Lung (tissue), 12 donors: ENCODE measurements around the gene TSPAN14. TPM values are rescaled to one million over a fixed set of nuclear protein-coding genes. Genes with fewer than 3 reads are reported as not detected.

Experiments used
- ATAC-seq: fragments of 200-7000 bp; cut with Tn5 transposase; one replicate; pipeline ENCODE4 v1.9.1; 2020; ENCODE audit warnings: moderate number of reproducible peaks; ENCODE audit not compliant: insufficient read depth, low FRiP score
- DNase-seq, 3 donors: peaks; one replicate each; pipeline ENCODE4 v3.0.0-alpha.2; 2013 to 2017
- H3K27ac ChIP-seq, 2 donors: one replicate each; pipeline ENCODE4 v1.5.1; 2013; ENCODE audit warnings: mild to moderate bottlenecking in 2 of 2, moderate library complexity in 2 of 2, control low read depth in 1 of 2, inconsistent platforms in 1 of 2, low read depth in 1 of 2, low read length in 1 of 2
- H3K27me3 ChIP-seq, 3 donors: one replicate each; pipeline ENCODE4 v1.5.1; 2013; ENCODE audit warnings: low read length in 2 of 3; ENCODE audit not compliant: control insufficient read depth in 3 of 3, insufficient read depth in 3 of 3
- H3K36me3 ChIP-seq, 4 donors: one replicate each; pipeline ENCODE4 v1.5.1; 2013; ENCODE audit warnings: low read length in 4 of 4, mild to moderate bottlenecking in 1 of 4, moderate library complexity in 1 of 4; ENCODE audit not compliant: control insufficient read depth in 4 of 4, insufficient read depth in 4 of 4
- H3K4me1 ChIP-seq, 5 donors: one replicate each; pipeline ENCODE4 v1.5.1; 2013; ENCODE audit warnings: low read length in 5 of 5, mild to moderate bottlenecking in 2 of 5, moderate library complexity in 1 of 5; ENCODE audit not compliant: control insufficient read depth in 5 of 5, insufficient read depth in 5 of 5
- H3K4me3 ChIP-seq: one replicate; pipeline ENCODE4 v1.5.1; 2013; ENCODE audit warnings: mild to moderate bottlenecking, control low read depth, moderate library complexity
- H3K9ac ChIP-seq, 2 donors: one replicate each; pipeline ENCODE4 v1.5.1; 2013; ENCODE audit warnings: low read length in 2 of 2, control low read depth in 1 of 2; ENCODE audit not compliant: insufficient read depth in 1 of 2
- H3K9me3 ChIP-seq, 4 donors: one replicate each; pipeline ENCODE4 v1.5.1; 2013; ENCODE audit warnings: low read length in 3 of 4, mild to moderate bottlenecking in 1 of 4, moderate library complexity in 1 of 4; ENCODE audit not compliant: control insufficient read depth in 4 of 4, insufficient read depth in 3 of 4
- CTCF ChIP-seq: IDR thresholded peaks from 2 replicates; pipeline ENCODE4 v1.5.1; 2012; ENCODE audit warnings: mild to moderate bottlenecking; ENCODE audit errors: control extremely low read depth, extremely low read depth
- WGBS, 2 donors: extraction: QIAGEN DNeasy Blood & Tissue Kit; methylation state at CpG; one replicate each; pipeline ENCODE4 v1.1.7; 2013; 5-methylcytosine and 5-hydroxymethylcytosine counted together
- polyA plus RNA-seq, 2 donors: library from polyadenylated mRNA; stranded (reverse); fragments of 200-250 nt; gene quantifications; one replicate each; pipeline ENCODE4 v1.2.1, GENCODE V29; 2013
- total RNA-seq, 2 donors: library from RNA; depleted of rRNA in 1 of 2; stranded (reverse); fragments of >200 nt in 1 of 2; gene quantifications; one replicate each; pipeline ENCODE4 v1.2.1, GENCODE V29; 2014 to 2021
- donor health status: control.
- donor health status: control.
- donor health status: Bipolar disorder and iron deficiency.
- donor health status: healthy.
- donor health status: DM: yes; HTN: yes; CAD: no.

Gene TSPAN14
- total and polyA plus RNA-seq, 4 donors: 40.9 to 187 (median 116) TPM

GRCh38 chr10:80569131-80569895 is 115.2 kb downstream of the TSPAN14 start:
- ATAC-seq (no peak), DNase-seq (no peak)
- WGBS, 2 donors: 90 to 93% methylated on average over 15 of the region's 15 CpGs
- no peaks in the 10 kb centered on the region for H3K27me3 ChIP-seq
- H3K4me1 ChIP-seq: no peaks in the 10 kb centered on the region
- no peak overlapping the region for H3K27ac ChIP-seq
- no peak overlapping the region for H3K9ac ChIP-seq
- no peak for TF ChIP-seq CTCF
- H3K36me3 ChIP-seq: no peaks in the 10 kb centered on the region
- no peak overlapping the region for H3K4me3 ChIP-seq
- H3K9me3 ChIP-seq: no peaks in the 10 kb centered on the region

GRCh38 chr10:80571352-80571751 is 117.2 kb downstream of the TSPAN14 start:
- no peak for TF ChIP-seq CTCF
- DNase-seq (no peak), ATAC-seq (no peak)
- Histone ChIP-seq H3K9me3 (no peaks in the 10 kb centered on the region), H3K27me3 (no peaks in the 10 kb centered on the region), H3K4me3 (no peak overlapping the region), H3K9ac (no peak overlapping the region), H3K36me3 (no peaks in the 10 kb centered on the region), H3K4me1 (no peaks in the 10 kb centered on the region), H3K27ac (no peak overlapping the region)
- WGBS, 2 donors: 97 to 98% methylated on average over 9 of the region's 9 CpGs

- Histone ChIP-seq H3K9ac (no peak overlapping the region), H3K36me3 (no peaks in the 10 kb centered on the region), H3K4me1 (peaks cover 0 to 8% (median 0%) of the 10 kb centered on the region in 5 donors), H3K27ac (no peak overlapping the region), H3K9me3 (peaks cover 0 to 4% (median 0%) of the 10 kb centered on the region in 4 donors), H3K4me3 (no peak overlapping the region), H3K27me3 (no peaks in the 10 kb centered on the region)
- 13 to 23% methylated on average over 5 of the region's 5 CpGs for WGBS, 2 donors
- no peak for TF ChIP-seq CTCF
- ATAC-seq: no peak
- no peak for DNase-seq
Observed at GRCh38 chr10:80579181-80579763, 125.2 kb downstream of the TSPAN14 start.
